GM18499 (cell line): ENCODE measurements around the gene DOK3.
A peak's percentile ranks its signal among the peaks of the same experiment; 100 is the strongest.
"Not testable (repeated sequence)": the region's sequence is repeated elsewhere in the genome, so short reads cannot be mapped to it uniquely, and the experiment has no call there.

Experiments used
- ATAC-seq: cut with Tn5 transposase; IDR thresholded peaks from one replicate; pipeline ENCODE4 v1.9.1; 2021; ENCODE audit warnings: moderate number of reproducible peaks; ENCODE audit not compliant: insufficient read depth, unreplicated experiment

DOK3 gene

DNA sequence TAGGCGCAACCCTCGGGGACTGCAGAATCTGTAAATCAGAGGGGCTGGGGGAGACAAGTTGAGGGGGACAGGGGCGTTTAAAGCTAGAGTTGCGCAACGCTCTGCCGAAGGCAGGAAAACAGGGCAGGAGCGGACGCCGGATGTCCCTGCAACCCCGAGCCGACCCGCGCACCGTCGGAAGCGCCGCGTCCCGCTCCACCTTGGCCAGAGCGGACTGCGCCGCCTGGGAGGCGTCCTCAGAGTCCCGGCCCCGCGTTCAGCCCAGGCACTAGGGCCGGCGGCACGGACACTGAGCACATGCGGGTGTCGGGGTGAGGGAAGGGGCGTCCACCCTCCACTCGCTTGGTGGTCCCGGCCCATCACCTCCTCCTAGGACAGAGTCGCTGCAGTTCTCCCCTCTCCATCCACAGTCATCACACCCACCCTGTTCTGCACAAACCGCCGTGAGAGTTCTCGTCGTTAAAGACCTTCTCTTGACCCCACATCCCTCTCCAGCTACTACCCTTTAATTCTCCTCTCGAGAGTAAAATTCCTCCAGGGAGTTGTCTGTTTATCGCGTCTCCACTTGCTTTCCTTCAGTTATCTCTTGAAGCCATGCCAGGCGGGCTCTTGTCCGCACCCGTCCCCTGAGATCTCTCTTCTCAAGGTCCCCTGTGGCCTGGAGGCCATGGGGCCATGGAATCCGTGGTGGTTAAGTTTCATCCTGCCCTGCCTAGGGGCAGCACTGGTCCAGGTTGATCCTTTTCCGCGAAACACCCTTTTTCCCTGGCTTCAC, 11.4 kb downstream of the DOK3 start:
- ATAC-seq = no peak

DNA sequence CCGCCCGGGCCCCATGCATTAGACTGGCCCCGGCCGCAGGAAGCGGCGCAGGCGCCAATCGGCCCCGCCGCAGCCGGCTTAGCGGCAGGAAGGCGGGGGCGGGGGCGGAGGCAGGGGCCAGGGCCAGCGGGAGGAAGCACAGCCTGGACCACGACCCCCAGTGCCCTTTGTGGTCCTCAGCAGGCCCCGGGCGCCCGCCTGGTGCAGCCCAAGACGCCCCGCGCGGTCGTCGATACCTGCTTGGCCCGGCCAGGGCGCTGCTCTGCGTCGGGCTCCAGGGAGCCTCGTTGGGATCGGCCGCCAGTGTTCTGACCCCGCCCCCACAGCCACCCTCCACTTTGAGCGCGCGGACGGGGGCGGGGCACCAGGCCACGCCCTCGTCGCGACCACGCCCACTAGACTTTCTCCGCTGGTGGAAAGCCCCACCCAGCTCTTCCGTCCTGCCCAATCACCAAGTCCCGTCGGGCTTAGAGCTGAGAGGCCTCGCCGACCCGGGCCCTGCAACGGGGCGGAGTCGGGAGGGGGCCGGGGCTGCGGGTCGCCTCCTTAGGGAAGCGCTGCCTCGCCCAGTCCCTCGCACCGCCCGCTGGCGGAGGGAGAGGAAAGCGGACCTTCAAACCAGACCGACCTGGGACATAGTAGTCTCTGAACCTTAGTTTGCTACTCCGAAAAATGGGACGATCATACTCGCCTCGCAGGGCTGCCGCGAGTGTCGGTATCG, 12.2 kb downstream of the DOK3 start, which contains the start of gene PDLIM7:
Gene PDLIM7, minus strand, starts transcription at position 313 of the 721 bp plus-strand sequence. CDS start 1,092 bp downstream, outside the sequence.
- ATAC-seq = peak; percentile 37

DNA sequence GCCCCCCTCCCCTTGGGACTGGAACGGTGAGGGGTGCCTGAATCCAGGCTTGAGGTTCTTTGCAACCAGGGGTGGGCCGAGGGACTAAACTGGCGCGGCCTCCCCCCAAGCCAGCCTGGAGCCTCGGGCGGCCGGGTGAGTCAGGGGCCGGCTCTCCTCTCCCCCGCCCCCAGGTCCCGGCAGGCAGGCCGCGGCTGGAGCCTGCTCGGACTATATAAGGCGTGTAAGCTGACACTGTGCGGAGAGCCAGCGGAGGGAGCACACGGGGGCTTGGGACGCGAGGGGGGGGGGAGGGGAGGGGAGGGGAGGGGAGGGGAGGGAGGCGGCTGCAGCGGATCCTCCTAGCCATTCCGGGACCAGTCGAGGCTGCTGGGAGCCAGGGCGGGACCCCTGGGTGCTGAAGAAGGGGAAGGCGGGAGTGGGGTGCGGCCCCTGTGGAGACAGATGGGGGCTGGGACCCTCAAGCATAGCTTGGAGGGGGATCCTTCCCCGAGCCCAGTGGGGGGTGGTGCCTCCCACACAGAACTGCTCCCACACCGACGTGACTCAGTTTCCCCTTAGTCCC, 12.8 kb downstream of the DOK3 start:
- no peak for ATAC-seq

DNA sequence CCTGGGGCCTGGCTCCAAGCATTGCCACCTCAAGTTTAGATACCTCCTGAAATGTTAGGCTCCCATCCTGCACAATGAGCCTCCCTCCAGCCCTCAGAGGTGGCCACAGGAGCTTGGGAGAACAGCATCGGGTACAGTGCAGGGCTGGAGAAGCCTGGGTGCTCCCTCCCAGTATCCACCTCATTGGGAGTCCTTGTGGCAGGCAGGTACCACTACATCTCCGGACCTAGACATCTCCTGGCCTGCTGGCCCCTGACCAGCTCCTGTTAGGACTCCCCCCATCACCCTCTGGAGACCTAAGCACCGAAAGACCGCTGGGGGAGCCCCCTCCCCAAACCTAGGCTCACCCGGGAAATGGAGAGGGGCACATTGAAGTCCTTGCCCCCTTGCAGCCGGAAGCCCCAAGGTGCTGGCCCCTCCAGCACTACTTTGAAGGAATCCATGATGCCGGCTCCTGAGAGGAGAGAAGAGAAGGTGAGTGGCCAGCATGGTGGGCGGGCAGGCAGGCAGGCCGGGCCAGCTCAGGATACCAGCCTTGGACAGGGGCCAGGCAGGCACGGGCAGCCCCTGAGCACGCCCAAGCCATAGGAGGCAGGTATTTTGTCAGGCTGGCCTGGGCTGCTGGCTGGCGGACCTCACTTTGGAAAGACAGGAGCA, 13.4 kb downstream of the DOK3 start:
- no peak for ATAC-seq

DNA sequence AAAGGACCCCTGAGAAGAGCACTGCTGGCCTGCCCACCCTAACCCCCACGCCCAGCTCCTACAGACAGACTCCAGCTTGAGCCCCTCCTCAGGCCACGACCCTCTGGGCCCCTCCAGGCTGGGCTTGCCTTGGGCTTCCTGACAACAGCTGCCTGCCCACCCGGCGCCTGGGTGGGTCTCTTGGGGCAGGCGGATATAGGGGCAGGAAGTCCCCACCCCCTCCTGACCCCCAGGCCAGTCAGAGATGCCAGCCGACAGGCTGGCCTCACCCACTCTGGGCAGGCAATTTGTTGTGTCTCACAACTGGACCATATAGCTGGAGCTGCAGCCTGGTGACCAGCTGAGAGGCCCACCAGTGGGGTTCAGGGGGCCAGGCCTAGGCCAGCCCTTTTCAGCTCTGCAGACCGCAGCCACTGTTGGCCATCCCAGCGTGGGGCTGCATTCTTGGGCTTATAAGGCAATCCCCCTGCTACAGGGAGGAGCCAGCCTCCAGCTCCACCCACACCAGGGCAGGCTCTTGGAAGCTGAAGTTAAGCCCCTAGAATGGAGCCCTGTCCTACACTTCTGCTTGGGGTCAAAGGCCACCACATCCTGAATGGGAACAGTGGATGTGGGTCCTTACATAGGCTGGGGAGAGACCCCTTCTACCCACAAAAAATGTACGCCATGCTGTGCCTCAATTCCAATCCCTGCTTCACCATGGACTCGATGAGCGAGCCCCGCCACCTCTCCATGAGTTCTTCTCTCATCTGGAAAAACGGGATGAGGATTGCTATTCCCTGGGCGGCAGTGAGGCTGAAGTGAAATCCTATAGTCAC, 14.2 kb downstream of the DOK3 start:
- no peak for ATAC-seq

DNA sequence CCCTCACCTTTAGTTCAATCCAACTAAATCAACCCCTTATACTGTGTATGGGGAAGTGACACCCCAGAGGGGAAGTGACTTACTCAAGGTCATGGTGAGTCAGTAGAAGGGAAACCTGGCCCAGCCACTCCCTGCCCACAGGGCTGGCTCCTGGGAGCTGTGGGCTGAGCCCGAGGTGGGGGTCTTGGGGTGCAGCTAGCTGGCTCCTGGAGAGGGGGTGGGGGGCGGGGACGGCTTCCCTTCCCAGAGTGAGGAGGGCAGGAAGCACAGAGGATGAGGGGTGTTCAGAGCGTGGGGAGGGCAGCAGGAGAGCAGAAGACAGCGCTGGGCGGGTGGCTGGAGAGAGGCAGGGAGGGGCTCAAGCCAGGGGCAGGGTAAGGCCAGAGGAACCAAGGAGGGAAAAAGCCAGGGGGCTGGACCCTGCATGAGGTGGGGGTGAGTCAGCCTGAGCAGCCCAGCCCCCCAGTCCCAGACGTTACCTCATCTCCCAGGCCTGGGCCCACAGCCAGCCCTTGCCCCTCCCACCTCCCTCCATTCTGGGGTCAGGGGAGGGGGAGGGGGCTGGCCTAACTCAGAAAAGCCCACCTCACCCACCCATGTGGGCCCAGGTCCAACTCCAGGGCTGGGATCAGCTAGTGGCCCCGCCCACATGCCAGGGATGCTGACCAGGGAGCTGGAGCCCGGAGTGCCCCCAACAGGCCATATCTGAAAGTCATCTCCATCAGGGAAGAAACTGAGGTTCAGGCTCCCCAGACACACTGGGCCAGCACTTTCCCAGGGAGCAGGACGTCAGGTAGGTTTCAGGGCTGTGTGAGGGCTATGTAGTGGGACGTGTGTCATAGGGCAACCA, 15.1 kb downstream of the DOK3 start:
- no peak for ATAC-seq

DNA sequence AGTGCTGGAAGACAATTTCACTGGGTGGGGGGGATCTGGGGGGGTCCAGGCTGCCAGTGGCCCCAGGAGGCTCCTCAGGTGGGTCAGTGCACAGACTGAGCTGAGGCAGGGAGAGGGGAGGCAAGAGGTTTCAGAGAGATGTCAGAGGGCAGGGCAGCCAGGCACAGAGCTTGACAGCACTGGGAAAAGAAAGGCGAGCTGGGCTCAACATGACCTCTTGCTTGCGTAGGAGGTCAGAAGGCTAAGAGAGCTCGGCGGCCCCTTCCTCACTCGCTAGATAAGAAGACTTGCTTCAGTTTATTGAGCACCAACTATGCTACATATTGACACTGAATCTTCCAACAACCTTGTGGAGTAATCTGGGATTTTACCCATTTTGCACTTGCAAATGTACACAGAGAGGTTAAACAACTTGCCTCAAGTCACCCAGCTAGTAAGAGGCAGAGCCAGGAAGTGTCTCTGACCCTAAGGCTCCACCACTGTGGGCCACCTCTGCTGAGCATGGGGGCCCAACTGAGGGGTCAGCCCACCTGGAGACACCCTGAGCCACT, 15.8 kb downstream of the DOK3 start:
- no peak for ATAC-seq

DNA sequence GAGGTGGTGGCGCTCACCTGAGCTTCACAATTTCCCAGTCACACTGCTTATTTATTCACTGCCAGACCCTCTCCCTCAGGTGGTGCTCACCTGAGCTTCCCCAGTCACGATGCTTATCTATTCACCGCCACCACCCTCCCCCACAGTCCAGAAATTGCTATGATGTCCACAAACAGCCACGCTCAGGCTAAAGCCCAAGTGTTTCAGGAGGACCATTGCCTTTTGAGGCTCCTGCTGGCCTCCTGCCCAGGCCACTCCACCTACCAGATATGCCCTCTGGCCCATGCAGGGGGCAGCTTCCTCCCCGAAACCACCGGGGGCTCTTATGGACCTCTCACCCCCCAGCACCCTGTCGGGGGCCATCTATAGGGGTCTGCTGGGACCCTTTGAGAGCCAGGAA, 16.8 kb downstream of the DOK3 start:
- ATAC-seq = no peak

DNA sequence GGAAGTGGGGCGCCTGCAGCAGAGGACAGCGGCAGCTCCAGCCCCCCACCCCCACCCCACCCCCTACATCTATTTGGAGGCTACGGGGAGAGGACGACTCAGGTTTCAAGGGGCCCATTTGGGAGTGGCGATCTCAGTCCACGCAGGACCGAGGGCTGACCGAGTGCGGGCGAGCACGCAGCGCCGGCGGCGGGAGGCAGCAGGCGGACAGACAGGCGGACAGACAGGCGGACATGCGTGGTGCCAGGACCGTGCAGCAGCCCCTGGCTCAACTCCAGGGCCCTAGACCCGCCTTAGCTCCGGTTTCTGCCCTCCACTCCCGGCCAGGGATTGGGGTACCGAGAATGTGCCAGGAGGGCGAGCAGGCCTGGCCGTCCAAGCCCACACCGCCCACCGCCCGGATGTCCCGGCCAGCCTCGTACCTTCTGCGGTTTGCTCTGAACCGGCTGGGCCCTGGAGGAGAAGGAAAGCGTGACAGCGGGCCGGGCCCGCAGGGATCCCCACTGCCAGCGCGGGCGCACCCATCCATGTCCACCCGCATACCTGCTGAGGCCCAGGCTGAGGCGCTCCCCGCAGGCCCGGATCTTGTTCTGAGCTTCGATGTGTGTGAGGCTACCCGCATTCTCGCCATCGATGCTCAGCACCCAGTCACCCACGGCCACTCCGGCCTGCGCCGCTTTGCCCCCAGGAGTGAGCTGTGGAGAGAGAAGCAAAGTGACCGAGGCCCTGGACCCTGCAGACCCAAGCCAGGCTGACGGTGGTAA, 17.5 kb downstream of the DOK3 start:
- ATAC-seq = no peak

DNA sequence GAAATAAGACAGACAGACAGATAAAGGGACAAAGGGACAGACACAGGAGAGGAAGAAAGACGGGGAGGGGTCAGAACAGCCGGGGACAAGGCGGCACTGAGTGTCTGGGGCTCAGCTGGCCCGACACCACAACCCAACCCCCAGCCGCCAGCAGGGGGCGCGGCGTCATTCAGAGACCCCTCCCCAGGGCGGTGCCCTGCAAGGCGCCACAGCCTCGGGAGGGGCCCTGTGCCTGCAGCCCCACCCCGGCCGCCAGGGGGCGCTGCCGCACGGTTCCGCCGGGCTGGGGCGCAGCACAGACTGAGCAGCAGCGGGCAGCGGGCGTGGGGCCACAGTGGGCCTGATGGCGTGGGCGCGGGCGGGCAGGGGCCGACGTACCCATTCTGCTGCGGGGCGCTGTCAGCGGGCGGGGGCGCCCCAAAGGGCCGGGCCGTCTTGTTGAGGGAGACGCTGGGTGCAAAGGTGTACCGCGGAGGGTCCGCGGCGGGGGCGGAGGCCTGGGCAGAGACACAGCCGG, 18.1 kb downstream of the DOK3 start:
- ATAC-seq = no peak

DNA sequence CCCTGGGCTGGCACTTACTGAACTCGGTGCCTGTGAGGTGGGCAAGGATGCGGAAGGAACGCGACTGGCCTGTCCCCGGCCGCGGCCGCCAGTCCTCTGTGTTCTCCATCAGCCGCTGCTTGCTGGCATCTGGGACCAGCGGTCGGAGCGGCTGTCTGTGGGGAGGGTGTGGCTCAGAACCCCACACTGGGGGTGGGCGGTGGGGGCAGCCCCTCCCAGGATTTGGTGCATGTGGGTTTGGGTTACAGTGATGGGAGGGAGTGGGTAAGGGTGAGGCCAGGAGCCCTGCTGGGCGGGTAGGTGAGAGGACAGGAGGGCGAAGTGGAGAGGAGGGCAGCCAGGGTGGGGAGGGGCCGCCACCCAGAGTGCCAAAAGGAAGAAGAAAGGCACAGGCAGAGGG, 18.6 kb downstream of the DOK3 start:
- no peak for ATAC-seq

DNA sequence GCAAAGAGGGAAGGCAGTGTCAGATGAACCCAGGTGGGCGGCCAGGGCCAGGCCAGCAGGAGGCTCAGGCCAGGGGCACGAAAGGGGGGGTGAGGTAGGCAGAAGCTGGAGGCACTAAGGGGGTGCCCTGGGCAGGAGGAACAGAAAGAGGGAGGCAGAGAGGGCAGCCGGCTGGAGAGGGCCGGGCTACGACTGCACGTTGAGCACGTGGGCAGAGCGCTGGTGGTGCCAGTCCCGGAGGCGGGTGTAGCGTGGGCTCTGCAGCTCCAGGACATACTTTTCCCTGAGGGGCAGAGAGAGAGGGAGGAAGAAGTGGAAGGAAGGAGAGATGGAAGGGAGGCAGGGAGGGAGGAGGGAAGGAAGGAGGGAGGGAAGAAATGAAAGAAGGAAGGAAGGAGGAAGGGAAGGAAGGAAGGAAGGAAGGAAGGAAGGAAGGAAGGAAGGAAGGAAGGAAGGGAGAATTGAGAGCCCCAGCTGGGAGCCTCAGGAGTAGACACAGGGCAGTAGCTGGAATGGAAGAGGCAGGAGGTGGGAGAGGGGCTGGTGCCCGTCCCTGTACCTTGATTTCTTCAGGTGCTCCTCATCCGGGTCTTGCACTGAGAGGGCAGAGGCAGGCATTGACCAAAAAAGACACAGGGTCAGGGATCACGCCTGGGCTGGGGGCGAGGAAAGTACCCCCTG, 19.2 kb downstream of the DOK3 start:
- ATAC-seq = no peak

DNA sequence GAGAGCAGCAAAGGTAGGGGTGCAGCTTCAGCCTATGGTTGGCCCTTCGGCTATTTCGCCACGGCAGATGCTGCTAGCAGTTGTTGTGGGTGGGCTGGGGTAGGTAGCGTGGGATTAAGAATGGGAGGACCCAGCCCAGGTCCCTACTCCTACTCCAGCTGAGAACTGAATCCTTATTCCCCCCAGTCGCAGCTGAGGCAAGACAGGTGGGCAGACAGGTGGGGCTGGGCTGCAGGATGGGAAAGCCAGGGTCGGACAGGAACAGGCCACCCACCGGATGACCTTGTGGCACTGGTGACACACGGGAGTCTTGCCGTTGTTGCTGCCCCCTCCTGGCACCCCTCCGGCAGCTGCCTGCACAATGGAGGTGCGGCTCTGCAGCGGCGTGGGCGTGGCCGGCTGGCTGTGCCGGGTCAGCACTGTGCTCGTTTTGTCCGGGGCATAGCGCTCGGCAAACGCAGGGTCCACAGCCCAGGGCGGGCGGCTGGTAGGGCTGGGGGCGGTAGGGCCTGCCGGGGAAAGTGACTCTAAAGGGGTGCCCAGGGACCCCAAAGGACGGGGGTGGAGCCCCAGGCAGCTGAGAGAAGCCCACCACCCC, 20.4 kb downstream of the DOK3 start:
- no peak for ATAC-seq

DNA sequence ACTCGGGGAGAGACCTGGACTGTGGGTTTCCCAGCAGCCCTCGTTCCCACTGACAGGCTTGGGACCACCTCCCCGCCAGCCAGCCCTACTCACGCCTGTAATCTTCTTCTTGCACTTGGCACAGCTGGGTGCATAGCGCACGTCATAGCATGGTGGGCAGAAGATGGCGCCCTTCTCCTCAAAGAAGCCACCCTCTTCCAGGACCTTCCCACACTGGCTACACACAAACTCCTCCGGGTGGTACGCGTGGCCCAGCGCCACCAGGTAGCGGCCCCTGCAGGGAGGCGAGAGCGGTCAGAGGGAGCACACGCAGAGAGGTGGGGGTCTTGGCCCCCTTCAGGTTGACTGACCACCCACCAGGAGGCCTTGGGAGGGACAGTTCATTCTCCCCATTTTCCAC, 21.7 kb downstream of the DOK3 start:
- ATAC-seq = no peak

DNA sequence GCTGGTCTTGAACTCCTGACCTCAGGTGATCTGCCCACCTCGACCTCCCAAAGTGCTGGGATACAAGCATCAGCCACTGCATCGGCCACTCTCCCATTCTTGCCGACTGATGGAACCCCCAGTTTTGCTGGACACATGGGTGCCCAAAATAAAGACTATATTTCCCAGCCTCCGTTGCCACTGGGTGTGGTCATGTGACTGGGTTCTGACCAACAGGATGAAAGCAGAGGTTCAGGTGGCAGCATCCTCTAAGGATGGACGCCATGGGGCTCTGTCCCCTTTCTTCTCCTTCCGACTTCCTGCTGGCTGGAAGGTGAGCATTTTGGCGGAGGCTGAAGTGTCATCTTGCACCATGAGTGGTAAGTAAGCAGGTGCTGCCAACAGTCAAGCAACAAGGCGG, 22.5 kb downstream of the DOK3 start:
- no peak for ATAC-seq

DNA sequence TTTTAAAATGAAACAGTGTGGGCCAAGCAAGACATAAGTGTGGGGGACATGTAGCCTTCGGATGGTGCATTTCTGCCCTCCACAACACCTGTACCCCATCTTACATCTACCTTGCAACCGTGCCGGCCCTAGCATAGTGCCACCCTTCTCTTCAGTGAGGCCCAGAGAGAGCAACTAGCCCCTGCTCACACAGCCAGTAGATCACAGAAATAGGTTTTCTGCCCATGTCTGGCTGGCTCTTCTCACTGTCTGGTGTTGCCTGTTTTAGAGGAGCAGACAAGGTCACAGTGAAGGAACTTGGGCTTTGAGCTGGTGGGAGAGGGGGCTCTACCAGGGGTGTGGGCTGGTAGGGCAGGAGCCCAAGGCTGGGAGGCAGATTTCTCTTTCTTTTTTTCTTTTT, 23.4 kb downstream of the DOK3 start:
- ATAC-seq = no peak

DNA sequence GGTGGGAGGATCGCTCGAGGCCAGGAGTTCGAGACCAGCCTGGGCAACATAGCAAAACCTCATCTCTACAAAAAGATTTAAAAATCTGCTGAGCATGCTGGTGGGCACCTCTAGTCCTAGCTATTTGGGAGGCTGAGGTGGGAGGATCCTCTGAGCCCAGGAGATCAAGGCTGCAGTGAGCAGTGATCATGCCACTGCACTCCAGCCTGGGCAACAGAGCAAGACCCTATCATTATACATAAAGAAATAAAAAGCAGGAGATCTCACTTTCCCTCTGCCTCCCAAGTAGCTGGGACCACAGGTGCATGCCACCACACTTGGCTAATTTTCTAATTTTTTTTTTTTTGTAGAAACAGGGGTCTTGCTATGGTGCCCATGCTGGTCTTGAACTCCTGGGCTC, 23.9 kb downstream of the DOK3 start:
- not testable (repeated sequence) for ATAC-seq
